Measurements from ENCODE around the gene HPSE2.

- TF ChIP-seq CTCF (IDR thresholded peaks at IDR 0.05; ENCODE audit: borderline replicate concordance, extremely low read depth, low read length, poor library complexity, severe bottlenecking) (no peak), EZH2 (IDR thresholded peaks at IDR 0.05; ENCODE audit: borderline replicate concordance, low read depth, low read length, severe bottlenecking) (no peak)
Measured at GRCh38 chr10:98487649-98488048, 748.0 kb downstream of the HPSE2 start.

All from DND-41 (cell line).